Parathyroid adenoma (tissue), 2 donors: ENCODE results near the gene RFT1.
"Not testable (repeated sequence)": the region's sequence is repeated elsewhere in the genome, so short reads cannot be mapped to it uniquely, and the experiment has no call there.

Experiments used
- H2AFZ ChIP-seq: fragments of 300-600 bp; sonication (generic); one replicate; pipeline ENCODE4 v1.7.0; 2017; ENCODE audit warnings: antibody characterized with exemption, mild to moderate bottlenecking
- H3K27ac ChIP-seq: fragments of 300-600 bp; sonication (generic); one replicate; pipeline ENCODE4 v1.7.0; 2017
- H3K27me3 ChIP-seq: fragments of 300-600 bp; sonication (generic); one replicate; pipeline ENCODE4 v1.7.0; 2017; ENCODE audit warnings: low read length; ENCODE audit not compliant: control insufficient read depth, insufficient read depth
- H3K36me3 ChIP-seq: fragments of 300-600 bp; sonication (generic); one replicate; pipeline ENCODE4 v1.7.0; 2017; ENCODE audit warnings: low read length; ENCODE audit not compliant: control insufficient read depth, insufficient read depth
- H3K4me1 ChIP-seq: fragments of 300-600 bp; sonication (generic); one replicate; pipeline ENCODE4 v1.7.0; 2017; ENCODE audit warnings: control low read depth
- H3K4me2 ChIP-seq: fragments of 300-600 bp; sonication (generic); one replicate; pipeline ENCODE4 v1.7.0; 2017; ENCODE audit warnings: low read length
- H3K4me3 ChIP-seq: fragments of 300-600 bp; sonication (generic); one replicate; pipeline ENCODE4 v1.7.0; 2017; ENCODE audit warnings: low read depth, low read length
- H3K79me2 ChIP-seq: fragments of 300-600 bp; sonication (generic); one replicate; pipeline ENCODE4 v1.7.0; 2017; ENCODE audit warnings: control low read depth
- H3K9ac ChIP-seq: fragments of 300-600 bp; sonication (generic); one replicate; pipeline ENCODE4 v1.7.0; 2017; ENCODE audit warnings: mild to moderate bottlenecking
- H3K9me3 ChIP-seq: fragments of 300-600 bp; sonication (generic); one replicate; pipeline ENCODE4 v1.7.0; 2017; ENCODE audit warnings: low read length; ENCODE audit not compliant: control insufficient read depth
- CTCF ChIP-seq: fragments of 300-600 bp; sonication (generic); IDR thresholded peaks from one replicate; pipeline ENCODE4 v1.7.0; 2017; ENCODE audit warnings: antibody characterized with exemption, mild to moderate bottlenecking
- donor health status: primary hyperparathyroidism.

RFT1 gene

DNA sequence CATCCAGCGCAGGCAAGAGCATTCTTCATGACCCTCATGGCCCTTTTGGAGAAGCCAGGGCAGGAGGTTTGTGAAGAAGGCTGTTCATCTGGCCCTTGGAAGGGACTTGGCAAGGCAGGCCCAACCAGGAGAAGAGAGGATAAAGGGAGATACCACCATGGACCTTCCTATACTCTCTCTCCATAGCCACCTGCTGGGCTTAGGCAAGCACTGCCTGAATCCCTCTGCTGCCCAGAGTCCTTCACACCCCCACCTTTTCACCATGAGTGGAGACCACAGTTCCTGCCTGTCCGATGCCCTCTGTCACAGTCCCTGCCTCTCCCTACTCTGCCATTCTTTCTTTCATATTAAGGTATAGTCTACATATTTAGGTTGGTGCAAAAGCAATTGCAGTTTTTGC lies 73.8 kb downstream of the RFT1 start:
- Histone ChIP-seq H2AFZ (no peak overlapping the region), H3K4me1 (no peaks in the 10 kb centered on the region), H3K9ac (no peak overlapping the region), H3K27me3 (no peaks in the 10 kb centered on the region), H3K4me2 (no peak overlapping the region), H3K79me2 (no peaks in the 10 kb centered on the region), H3K4me3 (no peak overlapping the region), H3K36me3 (no peaks in the 10 kb centered on the region), H3K27ac (no peak overlapping the region), H3K9me3 (no peaks in the 10 kb centered on the region)
- TF ChIP-seq CTCF = no peak

GRCh38 chr3:53054233-53054632 lies 76.0 kb downstream of the RFT1 start:
- not testable (repeated sequence) for H3K79me2 ChIP-seq, H3K9ac ChIP-seq, H3K27me3 ChIP-seq, H3K27ac ChIP-seq, H3K4me3 ChIP-seq, H2AFZ ChIP-seq, H3K36me3 ChIP-seq, H3K4me1 ChIP-seq, H3K9me3 ChIP-seq, H3K4me2 ChIP-seq

DNA sequence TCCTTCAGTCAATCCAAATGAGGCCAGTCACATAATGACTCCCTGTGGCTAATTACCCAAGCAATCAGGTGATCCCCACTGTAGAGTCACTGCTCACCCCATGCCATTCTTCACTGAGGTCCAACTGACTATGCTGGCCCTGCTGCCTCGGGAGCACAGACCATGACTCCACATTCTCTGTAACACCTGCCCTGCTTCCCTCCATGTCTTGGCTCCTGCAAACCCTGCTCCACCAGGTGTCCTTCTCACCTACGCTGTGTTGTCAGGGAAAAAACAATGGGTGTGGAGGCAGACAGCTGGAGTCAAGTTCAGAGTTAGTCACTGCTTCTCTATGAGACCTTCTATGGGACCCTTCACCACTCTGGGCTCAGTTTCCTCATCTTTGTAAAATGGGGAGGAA lies 78.3 kb downstream of the RFT1 start:
- no peak overlapping the region for H3K27ac ChIP-seq
- no peak for TF ChIP-seq CTCF
- H3K4me2 ChIP-seq = no peak overlapping the region
- no peak overlapping the region for H3K4me3 ChIP-seq
- no peaks in the 10 kb centered on the region for H3K9me3 ChIP-seq
- H3K9ac ChIP-seq = no peak overlapping the region
- H3K79me2 ChIP-seq = no peaks in the 10 kb centered on the region
- H3K4me1 ChIP-seq = no peaks in the 10 kb centered on the region
- no peaks in the 10 kb centered on the region for H3K36me3 ChIP-seq
- no peak overlapping the region for H2AFZ ChIP-seq
- H3K27me3 ChIP-seq = no peaks in the 10 kb centered on the region

DNA sequence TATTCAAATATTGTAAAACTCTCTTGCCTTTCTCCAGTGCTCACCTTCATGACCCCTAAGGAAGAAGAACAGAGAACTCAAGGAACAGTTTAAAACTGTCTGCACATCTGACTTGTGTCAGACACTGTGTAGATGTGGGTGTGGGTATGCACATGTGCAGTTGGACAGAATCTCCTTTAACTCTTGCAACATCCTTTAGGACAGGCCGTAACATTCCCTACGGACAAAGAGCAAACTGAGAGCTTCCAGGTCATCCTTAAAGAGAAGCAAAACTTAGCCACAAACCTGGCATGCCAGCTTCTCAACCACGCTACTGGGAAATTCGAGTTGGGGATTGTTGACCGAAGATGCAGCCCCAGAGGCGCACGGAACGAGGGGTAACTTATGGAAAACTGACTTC lies 80.2 kb downstream of the RFT1 start:
- Histone ChIP-seq H3K27ac (no peak overlapping the region), H3K27me3 (no peaks in the 10 kb centered on the region), H3K36me3 (no peaks in the 10 kb centered on the region), H2AFZ (no peak overlapping the region), H3K9me3 (no peaks in the 10 kb centered on the region), H3K4me2 (no peak overlapping the region), H3K4me3 (no peak overlapping the region), H3K9ac (no peak overlapping the region), H3K79me2 (no peaks in the 10 kb centered on the region), H3K4me1 (no peaks in the 10 kb centered on the region)
- TF ChIP-seq CTCF = no peak

- H2AFZ ChIP-seq = peak overlapping the region; percentile 80
- H3K9ac ChIP-seq = no peak overlapping the region
- peak overlapping the region; percentile 37 for H3K4me3 ChIP-seq
- peaks cover 9% of the 10 kb centered on the region for H3K79me2 ChIP-seq
- no peaks in the 10 kb centered on the region for H3K4me1 ChIP-seq
- H3K36me3 ChIP-seq = no peaks in the 10 kb centered on the region
- H3K4me2 ChIP-seq = peak overlapping the region; percentile 79
- no peaks in the 10 kb centered on the region for H3K27me3 ChIP-seq
- no peaks in the 10 kb centered on the region for H3K9me3 ChIP-seq
- H3K27ac ChIP-seq = peak overlapping the region; percentile 6
- peak; percentile 49 for TF ChIP-seq CTCF
Measured at GRCh38 chr3:53046171-53047170, 83.8 kb downstream of the RFT1 start.
